Natural killer cell (primary cell): ENCODE measurements around the gene KIF3A. TPM values are rescaled to one million over a fixed set of nuclear protein-coding genes. Genes with fewer than 3 reads are reported as not detected.

ENCODE experiments used
- ATAC-seq, 3 donors: fragments of 150-1000 bp in 2 of 3; fragments of 200-7000 bp in 1 of 3; cut with Tn5 transposase; 1 replicate in 1 of 3; 2 replicates in 2 of 3; pipeline ENCODE4 v1.10.0; 2021; ENCODE audit warnings: mild to moderate bottlenecking in 2 of 3, moderate library complexity in 2 of 3
- DNase-seq, 2 donors: peaks; one replicate each; pipeline versions ENCODE4 v3.0.0 to v3.0.0-alpha.2; 2013 to 2021; ENCODE audit warnings: mixed read lengths in 1 of 2
- H3K27ac ChIP-seq: one replicate; pipeline ENCODE4 v1.5.1; 2013; ENCODE audit warnings: mild to moderate bottlenecking, low read length
- H3K27me3 ChIP-seq: one replicate; pipeline ENCODE4 v1.6.1; 2013; ENCODE audit warnings: low read length; ENCODE audit not compliant: control insufficient read depth, insufficient read depth
- H3K36me3 ChIP-seq: one replicate; pipeline ENCODE4 v1.6.1; 2013; ENCODE audit warnings: low read length; ENCODE audit not compliant: control insufficient read depth, insufficient read depth
- H3K4me1 ChIP-seq: one replicate; pipeline ENCODE4 v1.6.1; 2013; ENCODE audit warnings: low read length; ENCODE audit not compliant: control insufficient read depth, insufficient read depth
- H3K4me3 ChIP-seq: one replicate; pipeline ENCODE4 v1.5.1; 2013; ENCODE audit warnings: low read length
- H3K9me3 ChIP-seq: one replicate; pipeline ENCODE4 v1.6.1; 2013; ENCODE audit warnings: low read length; ENCODE audit not compliant: control insufficient read depth, insufficient read depth
- H3K27ac Mint-ChIP-seq, 2 donors: one replicate each; pipeline ENCODE4 v1.8.0; 2022; ENCODE audit warnings: mild to moderate bottlenecking in 2 of 2, mixed read lengths in 2 of 2, moderate library complexity in 1 of 2
- H3K27me3 Mint-ChIP-seq, 2 donors: one replicate each; pipeline ENCODE4 v1.8.0; 2022; ENCODE audit warnings: low read depth in 2 of 2, mixed read lengths in 2 of 2
- H3K36me3 Mint-ChIP-seq: one replicate; pipeline ENCODE4 v1.8.0; 2022; ENCODE audit warnings: mixed read lengths
- H3K4me1 Mint-ChIP-seq, 2 donors: one replicate each; pipeline ENCODE4 v1.8.0; 2022; ENCODE audit warnings: mixed read lengths in 2 of 2
- H3K4me3 Mint-ChIP-seq: one replicate; pipeline ENCODE4 v1.8.0; 2022; ENCODE audit warnings: mild to moderate bottlenecking, moderate library complexity, mixed read lengths
- H3K9me3 Mint-ChIP-seq, 2 donors: one replicate each; pipeline ENCODE4 v1.8.0; 2022; ENCODE audit warnings: mixed read lengths in 2 of 2
- CTCF ChIP-seq: fragments of 200-600 bp; IDR thresholded peaks from one replicate; pipeline ENCODE4 v1.8.0; 2022; ENCODE audit warnings: antibody characterized with exemption
- WGBS: methylation state at CpG from one replicate; pipeline ENCODE4 v1.1.7; 2013; ENCODE audit warnings: missing lambda C conversion rate; ENCODE audit not compliant: insufficient coverage; 5-methylcytosine and 5-hydroxymethylcytosine counted together
- intact Hi-C: fragments of 100-400 bp; cut with micrococcal nuclease; formaldehyde crosslinking; loops from one replicate; pipeline ENCODE4 v1.14.2; 2022
- total RNA-seq, 4 donors: library from RNA; stranded (reverse); fragments of 120-200 nt in 1 of 4; gene quantifications; one replicate each; pipeline versions ENCODE4 v1.2.3 to v1.2.4, GENCODE V29; 2013 to 2022

The KIF3A gene
- total RNA-seq, 3 donors from 2014 or later (not counting 1 experiment from before 2014, with no cell fraction given) = 13.6 to 19.2 (median 18.6) TPM

- no peaks in the 10 kb centered on the region for H3K9me3 ChIP-seq
- no peak overlapping the region for H3K4me3 ChIP-seq
- peaks cover 12% of the 10 kb centered on the region for H3K4me1 ChIP-seq
- H3K36me3 ChIP-seq = no peaks in the 10 kb centered on the region
- peaks cover 0 to 10% of the 10 kb centered on the region in 2 donors for H3K4me1 Mint-ChIP-seq
- DNase-seq (no peak), ATAC-seq (no peak)
- no peaks in the 10 kb centered on the region for H3K9me3 Mint-ChIP-seq
- intact Hi-C loops = no loop called here
- WGBS = 94% methylated on average over 12 of the region's 15 CpGs
- no peak for TF ChIP-seq CTCF
- no peak overlapping the region for H3K27ac Mint-ChIP-seq
- no peak overlapping the region for H3K4me3 Mint-ChIP-seq
- no peaks in the 10 kb centered on the region for H3K36me3 Mint-ChIP-seq
- no peak overlapping the region for H3K27ac ChIP-seq
- H3K27me3 ChIP-seq = no peaks in the 10 kb centered on the region
- H3K27me3 Mint-ChIP-seq = peaks cover 5 to 11% of the 10 kb centered on the region in 2 donors
Measured at GRCh38 chr5:132677682-132678400, 59.5 kb downstream of the KIF3A start.

- DNase-seq (no peak), ATAC-seq (no peak)
- H3K27ac Mint-ChIP-seq = no peak overlapping the region
- intact Hi-C loops = no loop called here
- no peaks in the 10 kb centered on the region for H3K36me3 ChIP-seq
- H3K27ac ChIP-seq = no peak overlapping the region
- 89% methylated on average over 7 of the region's 7 CpGs for WGBS
- H3K4me3 Mint-ChIP-seq = no peak overlapping the region
- H3K27me3 Mint-ChIP-seq = peaks cover 5 to 11% of the 10 kb centered on the region in 2 donors
- H3K4me3 ChIP-seq = no peak overlapping the region
- no peaks in the 10 kb centered on the region for H3K36me3 Mint-ChIP-seq
- no peaks in the 10 kb centered on the region for H3K9me3 ChIP-seq
- TF ChIP-seq CTCF = no peak
- peaks cover 0 to 10% of the 10 kb centered on the region in 2 donors for H3K4me1 Mint-ChIP-seq
- peaks cover 12% of the 10 kb centered on the region for H3K4me1 ChIP-seq
- no peaks in the 10 kb centered on the region for H3K9me3 Mint-ChIP-seq
- H3K27me3 ChIP-seq = no peaks in the 10 kb centered on the region
Measured at GRCh38 chr5:132677191-132677590, 60.2 kb downstream of the KIF3A start.

- Mint-ChIP-seq H3K27me3 (peaks cover 2 to 11% of the 10 kb centered on the region in 2 donors), H3K4me1 (peaks cover 0 to 10% of the 10 kb centered on the region in 2 donors), H3K4me3 (no peak overlapping the region), H3K9me3 (no peaks in the 10 kb centered on the region), H3K27ac (no peak overlapping the region), H3K36me3 (no peaks in the 10 kb centered on the region)
- TF ChIP-seq CTCF = no peak
- ATAC-seq = peak in 2 of 3 donors; percentile 12 to 26
- Histone ChIP-seq H3K36me3 (no peaks in the 10 kb centered on the region), H3K27ac (no peak overlapping the region), H3K4me3 (no peak overlapping the region), H3K4me1 (peaks cover 12% of the 10 kb centered on the region), H3K9me3 (no peaks in the 10 kb centered on the region), H3K27me3 (no peaks in the 10 kb centered on the region)
- WGBS = 73% methylated on average over 11 of the region's 11 CpGs
- intact Hi-C loops = no loop called here
- DNase-seq = no peak
Measured at GRCh38 chr5:132675936-132676689, 61.2 kb downstream of the KIF3A start.
